GM23248 (cell line): Measurements from ENCODE around the gene ODAD4.

Experiments used
- EZH2 ChIP-seq: fragments of 200-600 bp; sonication (generic); IDR thresholded peaks from 2 replicates; pipeline ENCODE4 v1.6.1; 2018; ENCODE audit warnings: antibody characterized with exemption, mild to moderate bottlenecking; ENCODE audit not compliant: insufficient read depth, poor library complexity, severe bottlenecking
- EZH2phosphoT487 ChIP-seq: fragments of 200-600 bp; sonication (generic); IDR thresholded peaks from 2 replicates; pipeline ENCODE4 v1.6.1; 2018; ENCODE audit warnings: antibody characterized with exemption, moderate library complexity, mild to moderate bottlenecking, low read depth; ENCODE audit not compliant: insufficient read depth

DNA sequence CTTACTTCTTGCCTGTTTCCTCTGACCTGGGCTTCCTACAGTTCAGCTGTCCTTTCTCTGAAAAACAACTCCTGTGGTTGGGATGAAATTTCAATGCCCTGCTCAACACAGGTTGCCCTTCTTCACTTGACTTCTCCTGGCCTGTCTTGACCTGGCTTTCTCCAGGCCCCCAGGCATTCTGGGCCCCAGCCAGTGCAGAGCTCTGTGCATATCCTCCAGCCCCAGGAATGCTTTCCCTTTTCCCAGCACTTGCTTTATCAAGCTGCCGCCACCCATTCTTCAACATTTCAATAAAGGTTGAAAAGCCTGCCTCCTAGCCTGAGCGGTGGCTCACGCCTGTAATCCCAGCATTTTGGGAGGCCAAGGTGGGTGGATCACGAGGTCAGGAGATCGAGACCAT is 10.8 kb downstream of the ODAD4 start:
- TF ChIP-seq EZH2phosphoT487, result no peak
- TF ChIP-seq EZH2, result no peak
